Measurements from ENCODE around the gene MTRR.

The MTRR gene

GRCh38 chr5:7916171-7916804 lies 47.3 kb downstream of the MTRR start:
- H3K27me3 ChIP-seq (ENCODE audit: insufficient read depth, low read length): no peaks in the 10 kb centered on the region
- H3K4me3 ChIP-seq (ENCODE audit: low read length): no peak overlapping the region
- no peaks in the 10 kb centered on the region for H3K36me3 ChIP-seq (ENCODE audit: insufficient read depth, low read length)
- H3K4me1 ChIP-seq (ENCODE audit: insufficient read depth, low read length): no peaks in the 10 kb centered on the region
- H3K9me3 ChIP-seq (ENCODE audit: low read length): no peaks in the 10 kb centered on the region
- H2AFZ ChIP-seq (ENCODE audit: low read depth, low read length): no peak overlapping the region

- no peak overlapping the region for H2AFZ ChIP-seq (ENCODE audit: low read depth, low read length)
- H3K27me3 ChIP-seq (ENCODE audit: insufficient read depth, low read length): no peaks in the 10 kb centered on the region
- H3K4me3 ChIP-seq (ENCODE audit: low read length): no peak overlapping the region
- H3K36me3 ChIP-seq (ENCODE audit: insufficient read depth, low read length): no peaks in the 10 kb centered on the region
- H3K9me3 ChIP-seq (ENCODE audit: low read length): no peaks in the 10 kb centered on the region
- H3K4me1 ChIP-seq (ENCODE audit: insufficient read depth, low read length): no peaks in the 10 kb centered on the region
Measured at GRCh38 chr5:7917130-7918123, 48.5 kb downstream of the MTRR start.

- Histone ChIP-seq H3K36me3 (ENCODE audit: insufficient read depth, low read length) (no peaks in the 10 kb centered on the region), H3K27me3 (ENCODE audit: insufficient read depth, low read length) (no peaks in the 10 kb centered on the region), H3K9me3 (ENCODE audit: low read length) (no peaks in the 10 kb centered on the region), H3K4me3 (ENCODE audit: low read length) (no peak overlapping the region), H2AFZ (ENCODE audit: low read depth, low read length) (no peak overlapping the region), H3K4me1 (ENCODE audit: insufficient read depth, low read length) (no peaks in the 10 kb centered on the region)
Measured at GRCh38 chr5:7925961-7926695, 57.2 kb downstream of the MTRR start.

GRCh38 chr5:7926720-7927119 lies 57.8 kb downstream of the MTRR start:
- Histone ChIP-seq H3K27me3 (ENCODE audit: insufficient read depth, low read length) (no peaks in the 10 kb centered on the region), H3K9me3 (ENCODE audit: low read length) (no peaks in the 10 kb centered on the region), H3K4me3 (ENCODE audit: low read length) (no peak overlapping the region), H3K36me3 (ENCODE audit: insufficient read depth, low read length) (no peaks in the 10 kb centered on the region), H2AFZ (ENCODE audit: low read depth, low read length) (no peak overlapping the region), H3K4me1 (ENCODE audit: insufficient read depth, low read length) (no peaks in the 10 kb centered on the region)

GRCh38 chr5:7927466-7928375 lies 58.8 kb downstream of the MTRR start:
- Histone ChIP-seq H3K4me3 (ENCODE audit: low read length) (no peak overlapping the region), H3K4me1 (ENCODE audit: insufficient read depth, low read length) (no peaks in the 10 kb centered on the region), H3K36me3 (ENCODE audit: insufficient read depth, low read length) (no peaks in the 10 kb centered on the region), H2AFZ (ENCODE audit: low read depth, low read length) (no peak overlapping the region), H3K9me3 (ENCODE audit: low read length) (no peaks in the 10 kb centered on the region), H3K27me3 (ENCODE audit: insufficient read depth, low read length) (no peaks in the 10 kb centered on the region)

- no peak overlapping the region for H3K4me3 ChIP-seq (ENCODE audit: low read length)
- H3K36me3 ChIP-seq (ENCODE audit: insufficient read depth, low read length): no peaks in the 10 kb centered on the region
- H3K4me1 ChIP-seq (ENCODE audit: insufficient read depth, low read length): no peaks in the 10 kb centered on the region
- no peak overlapping the region for H2AFZ ChIP-seq (ENCODE audit: low read depth, low read length)
- no peaks in the 10 kb centered on the region for H3K27me3 ChIP-seq (ENCODE audit: insufficient read depth, low read length)
- H3K9me3 ChIP-seq (ENCODE audit: low read length): no peaks in the 10 kb centered on the region
Measured at GRCh38 chr5:7930011-7930410, 61.1 kb downstream of the MTRR start.

- H3K4me1 ChIP-seq (ENCODE audit: insufficient read depth, low read length): no peaks in the 10 kb centered on the region
- H3K36me3 ChIP-seq (ENCODE audit: insufficient read depth, low read length): no peaks in the 10 kb centered on the region
- no peaks in the 10 kb centered on the region for H3K27me3 ChIP-seq (ENCODE audit: insufficient read depth, low read length)
- H3K4me3 ChIP-seq (ENCODE audit: low read length): no peak overlapping the region
- H2AFZ ChIP-seq (ENCODE audit: low read depth, low read length): no peak overlapping the region
- H3K9me3 ChIP-seq (ENCODE audit: low read length): no peaks in the 10 kb centered on the region
Measured at GRCh38 chr5:7941692-7942091, 72.7 kb downstream of the MTRR start.

GRCh38 chr5:7947301-7947700 lies 78.4 kb downstream of the MTRR start:
- H3K4me1 ChIP-seq (ENCODE audit: insufficient read depth, low read length): no peaks in the 10 kb centered on the region
- H3K4me3 ChIP-seq (ENCODE audit: low read length): no peak overlapping the region
- no peaks in the 10 kb centered on the region for H3K36me3 ChIP-seq (ENCODE audit: insufficient read depth, low read length)
- no peak overlapping the region for H2AFZ ChIP-seq (ENCODE audit: low read depth, low read length)
- no peaks in the 10 kb centered on the region for H3K27me3 ChIP-seq (ENCODE audit: insufficient read depth, low read length)
- no peaks in the 10 kb centered on the region for H3K9me3 ChIP-seq (ENCODE audit: low read length)
